ENCODE data around the gene AMPD3. TPM values are rescaled to one million over a fixed set of nuclear protein-coding genes. Genes with fewer than 3 reads are reported as not detected.

Gene AMPD3
- total RNA-seq, 1 donor from 2014 or later, result 12.9 TPM

GRCh38 chr11:10533323-10533722 lies 78.3 kb downstream of the AMPD3 start:
- H3K4me3 Mint-ChIP-seq (ENCODE audit: low read depth), result no peak overlapping the region
- no peak for DNase-seq (ENCODE audit: low spot score, unreplicated experiment)
- H3K4me1 Mint-ChIP-seq (ENCODE audit: low read depth), result peaks cover 3% of the 10 kb centered on the region
- no peaks in the 10 kb centered on the region for H3K9me3 Mint-ChIP-seq (ENCODE audit: low read depth)
- no peaks in the 10 kb centered on the region for H3K27me3 Mint-ChIP-seq
- H3K27ac Mint-ChIP-seq, result no peak overlapping the region
- H3K36me3 Mint-ChIP-seq (ENCODE audit: insufficient read depth), result peaks cover 5% of the 10 kb centered on the region
- no peak for TF ChIP-seq CTCF (IDR thresholded peaks at IDR 0.05; ENCODE audit: unreplicated experiment)

- peaks cover 2% of the 10 kb centered on the region for H3K36me3 Mint-ChIP-seq (ENCODE audit: insufficient read depth)
- no peaks in the 10 kb centered on the region for H3K27me3 Mint-ChIP-seq
- peaks cover 2% of the 10 kb centered on the region for H3K4me1 Mint-ChIP-seq (ENCODE audit: low read depth)
- H3K9me3 Mint-ChIP-seq (ENCODE audit: low read depth), result no peaks in the 10 kb centered on the region
- no peak overlapping the region for H3K27ac Mint-ChIP-seq
- no peak for DNase-seq (ENCODE audit: low spot score, unreplicated experiment)
- TF ChIP-seq CTCF (IDR thresholded peaks at IDR 0.05; ENCODE audit: unreplicated experiment), result no peak
- H3K4me3 Mint-ChIP-seq (ENCODE audit: low read depth), result no peak overlapping the region
These were observed 79.3 kb downstream of the AMPD3 start for GRCh38 chr11:10534316-10534715.

- no peak for TF ChIP-seq CTCF (IDR thresholded peaks at IDR 0.05; ENCODE audit: unreplicated experiment)
- H3K27ac Mint-ChIP-seq, result no peak overlapping the region
- H3K27me3 Mint-ChIP-seq, result no peaks in the 10 kb centered on the region
- peaks cover 10% of the 10 kb centered on the region for H3K4me1 Mint-ChIP-seq (ENCODE audit: low read depth)
- H3K36me3 Mint-ChIP-seq (ENCODE audit: insufficient read depth), result no peaks in the 10 kb centered on the region
- no peak for DNase-seq (ENCODE audit: low spot score, unreplicated experiment)
- no peaks in the 10 kb centered on the region for H3K9me3 Mint-ChIP-seq (ENCODE audit: low read depth)
- H3K4me3 Mint-ChIP-seq (ENCODE audit: low read depth), result no peak overlapping the region
These were observed 82.5 kb downstream of the AMPD3 start for GRCh38 chr11:10537600-10537999.

- Mint-ChIP-seq H3K27me3 (no peaks in the 10 kb centered on the region), H3K4me1 (ENCODE audit: low read depth) (peaks cover 10% of the 10 kb centered on the region)
These were observed 83.9 kb downstream of the AMPD3 start for GRCh38 chr11:10538924-10539323.

GRCh38 chr11:10539339-10539738 lies 84.3 kb downstream of the AMPD3 start:
- DNase-seq (ENCODE audit: low spot score, unreplicated experiment), result no peak
- Mint-ChIP-seq H3K27me3 (peaks cover 3% of the 10 kb centered on the region), H3K4me3 (ENCODE audit: low read depth) (peak overlapping the region; percentile 91), H3K4me1 (ENCODE audit: low read depth) (peaks cover 10% of the 10 kb centered on the region), H3K9me3 (ENCODE audit: low read depth) (no peaks in the 10 kb centered on the region), H3K27ac (no peak overlapping the region), H3K36me3 (ENCODE audit: insufficient read depth) (no peaks in the 10 kb centered on the region)
- no peak for TF ChIP-seq CTCF (IDR thresholded peaks at IDR 0.05; ENCODE audit: unreplicated experiment)

More at GRCh38 chr11:10538924-10539323, 83.9 kb downstream of the AMPD3 start:
- no peaks in the 10 kb centered on the region for H3K9me3 Mint-ChIP-seq (ENCODE audit: low read depth)
- no peak overlapping the region for H3K4me3 Mint-ChIP-seq (ENCODE audit: low read depth)
- TF ChIP-seq CTCF (IDR thresholded peaks at IDR 0.05; ENCODE audit: unreplicated experiment), result no peak
- H3K36me3 Mint-ChIP-seq (ENCODE audit: insufficient read depth), result no peaks in the 10 kb centered on the region
- H3K27ac Mint-ChIP-seq, result no peak overlapping the region
- DNase-seq (ENCODE audit: low spot score, unreplicated experiment), result no peak

All from progenitor cell of endocrine pancreas (in vitro differentiated cells).